SK-N-SH treated with all-trans-retinoic acid at 6 μM for 48 hours (cell line): ENCODE data around the gene ARHGAP28.

Experiments
- CSDC2 ChIP-seq: fragments of 250-450 bp; sonication (Bioruptor Pico); IDR thresholded peaks from 2 replicates; pipeline ENCODE4 v1.5.0; 2020; ENCODE audit warnings: mild to moderate bottlenecking, moderate library complexity
- CSRNP3 ChIP-seq: fragments of 250-450 bp; sonication (Bioruptor Pico); IDR thresholded peaks from 2 replicates; pipeline ENCODE4 v1.5.1; 2021; ENCODE audit warnings: mild to moderate bottlenecking, moderate library complexity
- ESRRG ChIP-seq: fragments of 250-450 bp; sonication (Bioruptor Pico); IDR thresholded peaks from 2 replicates; pipeline ENCODE4 v1.6.1; 2021; ENCODE audit warnings: mild to moderate bottlenecking
- OSR1 ChIP-seq: fragments of 250-450 bp; sonication (Bioruptor Pico); IDR thresholded peaks from 2 replicates; pipeline ENCODE4 v1.8.0; 2022; ENCODE audit warnings: moderate library complexity, mild to moderate bottlenecking, inconsistent platforms
- PATZ1 ChIP-seq: fragments of 250-450 bp; sonication (Bioruptor Pico); IDR thresholded peaks from 2 replicates; pipeline ENCODE4 v1.8.0; 2020; ENCODE audit warnings: mild to moderate bottlenecking, moderate library complexity, borderline replicate concordance
- RARB ChIP-seq: fragments of 250-450 bp; sonication (Bioruptor Pico); IDR thresholded peaks from 2 replicates; pipeline ENCODE4 v1.8.0; 2021; ENCODE audit warnings: mild to moderate bottlenecking, moderate library complexity
- SNAI2 ChIP-seq: fragments of 250-450 bp; sonication (Bioruptor Pico); IDR thresholded peaks from 2 replicates; pipeline ENCODE4 v1.5.0; 2020; ENCODE audit warnings: mild to moderate bottlenecking, moderate library complexity
- TCF4 ChIP-seq: fragments of 250-450 bp; sonication (Bioruptor Pico); IDR thresholded peaks from 2 replicates; pipeline ENCODE4 v1.8.0; 2021; ENCODE audit warnings: mild to moderate bottlenecking, moderate library complexity, borderline replicate concordance
- TOX ChIP-seq: fragments of 250-450 bp; sonication (Bioruptor Pico); IDR thresholded peaks from 2 replicates; pipeline ENCODE4 v1.8.0; 2021; ENCODE audit warnings: mild to moderate bottlenecking, moderate library complexity, borderline replicate concordance
- ZFP3 ChIP-seq: fragments of 250-450 bp; sonication (Bioruptor Pico); IDR thresholded peaks from 2 replicates; pipeline ENCODE4 v1.5.0; 2020; ENCODE audit warnings: mild to moderate bottlenecking, moderate library complexity
- ZFP30 ChIP-seq: fragments of 450-650 bp; formaldehyde crosslinking; IDR thresholded peaks from 2 replicates; pipeline ENCODE4 v1.5.0; 2022; ENCODE audit warnings: mild to moderate bottlenecking, moderate library complexity
- ZNF565 ChIP-seq: fragments of 450-650 bp; formaldehyde crosslinking; conservative IDR thresholded peaks from 2 replicates; pipeline ENCODE4 v1.5.0; 2020; ENCODE audit warnings: low read depth, mild to moderate bottlenecking, moderate library complexity
- ZNF8 ChIP-seq: fragments of 450-650 bp; formaldehyde crosslinking; IDR thresholded peaks from 2 replicates; pipeline ENCODE4 v1.5.0; 2020; ENCODE audit warnings: mild to moderate bottlenecking, moderate library complexity

- TF ChIP-seq PATZ1 (CRISPR knock-in tag) (no peak), RARB (CRISPR knock-in tag) (no peak), TCF4 (CRISPR knock-in tag) (no peak), CSDC2 (CRISPR knock-in tag) (no peak), ZNF565 (CRISPR knock-in tag) (no peak), TOX (CRISPR knock-in tag) (no peak), OSR1 (no peak), SNAI2 (CRISPR knock-in tag) (no peak), CSRNP3 (CRISPR knock-in tag) (no peak), ESRRG (CRISPR knock-in tag) (no peak), ZFP3 (CRISPR knock-in tag) (no peak), ZNF8 (CRISPR knock-in tag) (no peak), ZFP30 (CRISPR knock-in tag) (no peak)
Measured at GRCh38 chr18:6875749-6876148, 146.2 kb downstream of the ARHGAP28 start.
